ENCODE measurements around the gene CHD5.

CHD5 gene

DNA sequence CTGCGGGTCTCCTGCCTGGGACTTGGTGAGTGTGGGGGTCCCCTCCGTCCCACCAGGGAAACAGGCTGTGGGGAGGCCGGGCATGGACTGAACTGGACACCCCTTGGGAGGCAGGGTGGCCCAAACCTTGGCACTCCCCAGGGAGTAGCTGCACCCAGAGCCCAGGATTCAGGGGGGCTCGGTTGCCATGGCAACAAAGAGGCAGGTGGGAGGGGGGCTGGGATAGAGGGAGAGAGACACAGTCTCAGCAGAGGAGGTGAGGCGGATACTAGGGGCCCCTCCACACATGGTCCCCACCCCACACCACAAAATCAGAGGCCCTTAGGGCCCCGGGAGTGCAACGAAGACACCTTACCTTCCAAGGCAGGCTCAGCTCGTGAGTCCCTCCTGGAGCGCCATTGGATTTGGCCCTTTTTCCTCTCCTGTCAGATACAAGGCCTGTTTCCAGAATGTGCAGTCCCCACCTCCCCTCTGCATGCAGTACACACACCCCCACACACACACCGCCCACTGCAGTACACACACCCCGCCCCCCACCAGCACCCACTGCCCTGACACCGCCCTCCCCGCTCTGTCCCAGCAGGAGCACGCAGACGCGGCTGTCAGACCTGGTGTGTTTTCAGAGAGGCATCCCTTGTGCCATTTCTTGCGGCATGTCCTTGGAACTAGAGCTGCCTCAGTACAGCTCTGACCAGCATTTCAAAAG is 107.2 kb downstream of the CHD5 start:
- Histone ChIP-seq H3K4me1 (ENCODE audit: insufficient read depth, low read length) (no peaks in the 10 kb centered on the region), H3K79me2 (ENCODE audit: insufficient read depth, low read length) (no peaks in the 10 kb centered on the region), H3K4me2 (ENCODE audit: insufficient read depth, low read length) (no peak overlapping the region), H3K36me3 (ENCODE audit: insufficient read depth, low read length) (peaks cover 24% of the 10 kb centered on the region), H3K9ac (ENCODE audit: low read depth, low read length) (no peak overlapping the region), H3K27me3 (ENCODE audit: insufficient read depth, low read length, poor library complexity) (no peaks in the 10 kb centered on the region), H3K9me3 (ENCODE audit: insufficient read depth, low read length, severe bottlenecking) (no peaks in the 10 kb centered on the region), H3K27ac (ENCODE audit: low read length) (no peak overlapping the region), H2AFZ (ENCODE audit: low read depth, low read length) (no peak overlapping the region), H4K20me1 (ENCODE audit: insufficient read depth, low read length) (peaks cover 52% of the 10 kb centered on the region), H3K4me3 (ENCODE audit: low read depth in 1 of 2, low read length in 2 of 2) (no peak overlapping the region)
- no peak for DNase-seq
- ATAC-seq (ENCODE audit: insufficient read depth, low read depth), result no peak
- no peak for TF ChIP-seq EZH2 (IDR thresholded peaks at IDR 0.05; ENCODE audit: borderline replicate concordance, low read depth, low read length, severe bottlenecking)
- TF ChIP-seq, protein P1, sequence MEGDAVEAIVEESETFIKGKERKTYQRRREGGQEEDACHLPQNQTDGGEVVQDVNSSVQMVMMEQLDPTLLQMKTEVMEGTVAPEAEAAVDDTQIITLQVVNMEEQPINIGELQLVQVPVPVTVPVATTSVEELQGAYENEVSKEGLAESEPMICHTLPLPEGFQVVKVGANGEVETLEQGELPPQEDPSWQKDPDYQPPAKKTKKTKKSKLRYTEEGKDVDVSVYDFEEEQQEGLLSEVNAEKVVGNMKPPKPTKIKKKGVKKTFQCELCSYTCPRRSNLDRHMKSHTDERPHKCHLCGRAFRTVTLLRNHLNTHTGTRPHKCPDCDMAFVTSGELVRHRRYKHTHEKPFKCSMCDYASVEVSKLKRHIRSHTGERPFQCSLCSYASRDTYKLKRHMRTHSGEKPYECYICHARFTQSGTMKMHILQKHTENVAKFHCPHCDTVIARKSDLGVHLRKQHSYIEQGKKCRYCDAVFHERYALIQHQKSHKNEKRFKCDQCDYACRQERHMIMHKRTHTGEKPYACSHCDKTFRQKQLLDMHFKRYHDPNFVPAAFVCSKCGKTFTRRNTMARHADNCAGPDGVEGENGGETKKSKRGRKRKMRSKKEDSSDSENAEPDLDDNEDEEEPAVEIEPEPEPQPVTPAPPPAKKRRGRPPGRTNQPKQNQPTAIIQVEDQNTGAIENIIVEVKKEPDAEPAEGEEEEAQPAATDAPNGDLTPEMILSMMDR (IDR thresholded peaks at IDR 0.05; ENCODE audit: borderline replicate concordance, extremely low read depth, low read length, poor library complexity, severe bottlenecking), result no peak

DNA sequence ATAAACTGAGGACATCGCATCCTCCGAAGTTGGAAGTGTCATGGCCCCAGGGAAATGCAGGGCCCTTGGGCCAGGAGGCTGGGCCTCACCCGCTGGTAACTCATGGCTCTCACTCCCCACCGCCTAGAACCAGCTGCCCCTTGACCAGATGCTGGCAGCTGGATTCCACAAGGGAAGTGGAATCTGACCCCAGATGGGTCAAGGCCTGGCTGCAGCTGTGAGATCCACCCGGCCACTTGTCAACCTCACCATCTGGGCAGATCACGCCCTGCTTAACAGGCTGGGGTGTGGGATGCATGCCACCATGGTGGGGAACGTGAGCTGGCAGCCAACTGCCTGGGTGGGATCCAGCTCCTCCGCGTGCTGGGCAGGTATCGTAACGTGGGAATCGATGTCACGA is 108.9 kb downstream of the CHD5 start:
- Histone ChIP-seq H3K36me3 (ENCODE audit: insufficient read depth, low read length) (peaks cover 24% of the 10 kb centered on the region), H3K4me3 (ENCODE audit: low read depth in 1 of 2, low read length in 2 of 2) (no peak overlapping the region), H3K9me3 (ENCODE audit: insufficient read depth, low read length, severe bottlenecking) (no peaks in the 10 kb centered on the region), H3K27ac (ENCODE audit: low read length) (no peak overlapping the region), H2AFZ (ENCODE audit: low read depth, low read length) (no peak overlapping the region), H3K4me1 (ENCODE audit: insufficient read depth, low read length) (no peaks in the 10 kb centered on the region), H3K9ac (ENCODE audit: low read depth, low read length) (no peak overlapping the region), H3K27me3 (ENCODE audit: insufficient read depth, low read length, poor library complexity) (no peaks in the 10 kb centered on the region), H3K4me2 (ENCODE audit: insufficient read depth, low read length) (no peak overlapping the region), H3K79me2 (ENCODE audit: insufficient read depth, low read length) (no peaks in the 10 kb centered on the region), H4K20me1 (ENCODE audit: insufficient read depth, low read length) (peaks cover 65% of the 10 kb centered on the region)
- no peak for ATAC-seq (ENCODE audit: insufficient read depth, low read depth)
- TF ChIP-seq, protein P1 (IDR thresholded peaks at IDR 0.05; ENCODE audit: borderline replicate concordance, extremely low read depth, low read length, poor library complexity, severe bottlenecking), result no peak
- no peak for TF ChIP-seq EZH2 (IDR thresholded peaks at IDR 0.05; ENCODE audit: borderline replicate concordance, low read depth, low read length, severe bottlenecking)
- DNase-seq, result no peak

DNA sequence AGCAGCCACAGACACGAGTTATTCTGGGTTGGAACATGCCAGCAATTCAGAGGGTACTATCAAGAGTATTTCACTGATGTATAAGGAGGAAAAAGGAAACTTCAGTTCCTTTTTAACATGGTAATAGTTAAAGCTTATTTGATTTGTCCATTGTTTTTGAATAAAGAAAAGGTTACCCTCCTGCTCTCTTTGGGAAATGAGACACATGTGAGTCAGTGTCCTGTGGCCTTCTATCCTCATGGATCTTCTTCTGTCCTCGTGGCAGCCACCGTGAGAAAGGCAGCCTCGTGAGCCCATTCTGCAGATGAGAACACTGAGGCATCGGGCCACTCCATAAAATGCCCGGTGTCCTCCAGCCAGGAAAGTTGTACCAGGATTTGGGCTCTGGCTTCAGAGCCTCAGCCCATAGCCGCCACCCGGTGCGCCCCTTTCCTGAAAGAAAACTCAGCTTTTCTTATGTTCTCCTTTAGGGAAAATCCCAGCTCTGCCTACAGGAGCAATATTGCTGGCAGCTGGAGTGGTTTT is 109.6 kb downstream of the CHD5 start:
- Histone ChIP-seq H2AFZ (ENCODE audit: low read depth, low read length) (no peak overlapping the region), H4K20me1 (ENCODE audit: insufficient read depth, low read length) (peaks cover 68% of the 10 kb centered on the region)

More for the DNA sequence above, 109.6 kb downstream of the CHD5 start:
- Histone ChIP-seq H3K27ac (ENCODE audit: low read length) (no peak overlapping the region), H3K4me2 (ENCODE audit: insufficient read depth, low read length) (no peak overlapping the region), H3K4me3 (ENCODE audit: low read depth in 1 of 2, low read length in 2 of 2) (no peak overlapping the region), H3K79me2 (ENCODE audit: insufficient read depth, low read length) (no peaks in the 10 kb centered on the region), H3K27me3 (ENCODE audit: insufficient read depth, low read length, poor library complexity) (no peaks in the 10 kb centered on the region), H3K9me3 (ENCODE audit: insufficient read depth, low read length, severe bottlenecking) (no peaks in the 10 kb centered on the region), H3K9ac (ENCODE audit: low read depth, low read length) (no peak overlapping the region), H3K4me1 (ENCODE audit: insufficient read depth, low read length) (no peaks in the 10 kb centered on the region), H3K36me3 (ENCODE audit: insufficient read depth, low read length) (peaks cover 24% of the 10 kb centered on the region)
- TF ChIP-seq EZH2 (IDR thresholded peaks at IDR 0.05; ENCODE audit: borderline replicate concordance, low read depth, low read length, severe bottlenecking), result no peak
- TF ChIP-seq, protein P1 (IDR thresholded peaks at IDR 0.05; ENCODE audit: borderline replicate concordance, extremely low read depth, low read length, poor library complexity, severe bottlenecking), result no peak
- ATAC-seq (ENCODE audit: insufficient read depth, low read depth) (no peak), DNase-seq (no peak)

Data from DND-41 (cell line).